ENCODE measurements around the gene MAPKAP1. TPM values are rescaled to one million over a fixed set of nuclear protein-coding genes. Genes with fewer than 3 reads are reported as not detected.

The MAPKAP1 gene
- total RNA-seq, 1 donor from 2014 or later, result 56.6 TPM

- no peak overlapping the region for H2AFZ ChIP-seq (replicated peaks)
- no peak overlapping the region for H3K27ac ChIP-seq
- H3K4me3 ChIP-seq, result no peak overlapping the region
- no peak overlapping the region for H3K9ac ChIP-seq
- H3K79me2 ChIP-seq (ENCODE audit: low read depth), result no peaks in the 10 kb centered on the region
- no peaks in the 10 kb centered on the region for H3K9me3 ChIP-seq (ENCODE audit: low read depth)
- Mint-ChIP-seq H3K36me3 (peaks cover 4% of the 10 kb centered on the region), H3K27ac (no peak overlapping the region), H3K27me3 (ENCODE audit: insufficient read depth, low read depth) (peaks cover 3% of the 10 kb centered on the region), H3K4me1 (peaks cover 18% of the 10 kb centered on the region), H3K4me3 (no peak overlapping the region), H3K9me3 (no peaks in the 10 kb centered on the region)
- H3K27me3 ChIP-seq, result no peaks in the 10 kb centered on the region
- DNase-seq (ENCODE audit: low spot score), result no peak
- peaks cover 19% of the 10 kb centered on the region for H3K4me1 ChIP-seq
- TF ChIP-seq EZH2 (IDR thresholded peaks at IDR 0.05), result no peak
- TF ChIP-seq EZH2phosphoT487 (IDR thresholded peaks at IDR 0.05), result no peak
- TF ChIP-seq, protein P1, sequence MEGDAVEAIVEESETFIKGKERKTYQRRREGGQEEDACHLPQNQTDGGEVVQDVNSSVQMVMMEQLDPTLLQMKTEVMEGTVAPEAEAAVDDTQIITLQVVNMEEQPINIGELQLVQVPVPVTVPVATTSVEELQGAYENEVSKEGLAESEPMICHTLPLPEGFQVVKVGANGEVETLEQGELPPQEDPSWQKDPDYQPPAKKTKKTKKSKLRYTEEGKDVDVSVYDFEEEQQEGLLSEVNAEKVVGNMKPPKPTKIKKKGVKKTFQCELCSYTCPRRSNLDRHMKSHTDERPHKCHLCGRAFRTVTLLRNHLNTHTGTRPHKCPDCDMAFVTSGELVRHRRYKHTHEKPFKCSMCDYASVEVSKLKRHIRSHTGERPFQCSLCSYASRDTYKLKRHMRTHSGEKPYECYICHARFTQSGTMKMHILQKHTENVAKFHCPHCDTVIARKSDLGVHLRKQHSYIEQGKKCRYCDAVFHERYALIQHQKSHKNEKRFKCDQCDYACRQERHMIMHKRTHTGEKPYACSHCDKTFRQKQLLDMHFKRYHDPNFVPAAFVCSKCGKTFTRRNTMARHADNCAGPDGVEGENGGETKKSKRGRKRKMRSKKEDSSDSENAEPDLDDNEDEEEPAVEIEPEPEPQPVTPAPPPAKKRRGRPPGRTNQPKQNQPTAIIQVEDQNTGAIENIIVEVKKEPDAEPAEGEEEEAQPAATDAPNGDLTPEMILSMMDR (IDR thresholded peaks at IDR 0.05), result no peak
- H4K20me1 ChIP-seq (ENCODE audit: low read depth), result peaks cover 4% of the 10 kb centered on the region
- no peak overlapping the region for H3K4me2 ChIP-seq
- H3F3A ChIP-seq (ENCODE audit: low read depth), result peaks cover 13% of the 10 kb centered on the region
- H3K36me3 ChIP-seq, result no peaks in the 10 kb centered on the region
Measured at GRCh38 chr9:125522328-125522725, 184.7 kb downstream of the MAPKAP1 start.

DNA sequence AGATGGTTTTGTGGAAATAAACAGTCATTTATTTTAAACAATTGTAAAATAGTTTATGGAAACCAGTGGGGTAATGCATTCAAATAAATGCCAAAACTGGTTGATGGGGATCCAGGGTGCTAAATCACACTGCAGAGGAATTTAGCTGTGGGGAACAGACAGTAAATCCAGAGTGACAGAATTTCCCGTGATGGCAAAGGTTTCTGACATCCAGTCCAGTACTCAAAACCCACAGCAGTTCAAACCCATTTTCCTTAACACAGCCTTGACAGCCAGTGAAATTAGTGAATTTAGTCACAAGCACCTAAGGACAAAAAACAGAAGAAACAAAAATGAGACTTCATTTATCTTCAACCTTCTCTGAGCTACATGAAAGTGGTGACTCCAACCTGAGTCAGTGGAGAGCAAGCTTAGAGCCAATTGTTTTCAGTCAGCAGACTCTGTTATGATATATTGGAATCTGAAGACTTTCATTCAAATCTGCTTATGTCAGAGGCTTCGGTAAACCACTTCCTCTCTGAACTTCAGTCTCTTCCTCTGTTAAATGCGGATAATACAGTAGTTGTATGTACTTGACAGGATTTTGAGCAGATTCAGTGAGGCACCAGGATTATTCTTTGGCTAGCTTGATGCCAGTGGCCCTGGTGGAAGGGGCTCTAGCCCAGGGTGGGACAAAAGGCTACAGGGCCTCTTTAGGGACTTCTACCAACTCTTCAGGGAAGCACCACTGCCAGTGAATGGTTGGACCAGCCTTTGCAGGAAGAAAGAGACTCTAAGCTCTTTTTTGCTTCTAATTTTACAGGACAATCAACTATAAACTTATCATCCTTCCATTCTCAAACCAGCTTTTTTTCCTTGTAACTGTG, 185.3 kb downstream of the MAPKAP1 start:
- Histone ChIP-seq H3K4me1 (peaks cover 25% of the 10 kb centered on the region), H3K9ac (no peak overlapping the region), H3K27ac (no peak overlapping the region), H3K4me3 (no peak overlapping the region), H3K27me3 (no peaks in the 10 kb centered on the region), H3K4me2 (no peak overlapping the region), H4K20me1 (ENCODE audit: low read depth) (peaks cover 4% of the 10 kb centered on the region), H3F3A (ENCODE audit: low read depth) (peaks cover 13% of the 10 kb centered on the region), H3K9me3 (ENCODE audit: low read depth) (no peaks in the 10 kb centered on the region), H3K79me2 (ENCODE audit: low read depth) (no peaks in the 10 kb centered on the region), H2AFZ (replicated peaks) (no peak overlapping the region), H3K36me3 (no peaks in the 10 kb centered on the region)
- Mint-ChIP-seq H3K4me3 (no peak overlapping the region), H3K4me1 (peaks cover 24% of the 10 kb centered on the region), H3K27me3 (ENCODE audit: insufficient read depth, low read depth) (peaks cover 3% of the 10 kb centered on the region), H3K9me3 (no peaks in the 10 kb centered on the region), H3K27ac (no peak overlapping the region), H3K36me3 (peaks cover 6% of the 10 kb centered on the region)
- TF ChIP-seq EZH2 (IDR thresholded peaks at IDR 0.05) (no peak), EZH2phosphoT487 (IDR thresholded peaks at IDR 0.05) (no peak)
- TF ChIP-seq, protein P1 (IDR thresholded peaks at IDR 0.05), result no peak
- DNase-seq (ENCODE audit: low spot score), result no peak

- no peak for TF ChIP-seq EZH2phosphoT487 (IDR thresholded peaks at IDR 0.05)
- TF ChIP-seq, protein P1 (IDR thresholded peaks at IDR 0.05), result no peak
- TF ChIP-seq EZH2 (IDR thresholded peaks at IDR 0.05), result no peak
- no peaks in the 10 kb centered on the region for H3K9me3 Mint-ChIP-seq
- no peak overlapping the region for H3K9ac ChIP-seq
Measured at GRCh38 chr9:125519734-125520133, 187.3 kb downstream of the MAPKAP1 start.

More at GRCh38 chr9:125519734-125520133, 187.3 kb downstream of the MAPKAP1 start:
- Histone ChIP-seq H2AFZ (replicated peaks) (no peak overlapping the region), H3K79me2 (ENCODE audit: low read depth) (no peaks in the 10 kb centered on the region), H3F3A (ENCODE audit: low read depth) (peaks cover 8% of the 10 kb centered on the region), H3K4me1 (peaks cover 33% of the 10 kb centered on the region), H3K27ac (no peak overlapping the region), H3K9me3 (ENCODE audit: low read depth) (no peaks in the 10 kb centered on the region), H3K36me3 (no peaks in the 10 kb centered on the region), H4K20me1 (ENCODE audit: low read depth) (peaks cover 4% of the 10 kb centered on the region), H3K4me2 (no peak overlapping the region), H3K4me3 (no peak overlapping the region), H3K27me3 (no peaks in the 10 kb centered on the region)
- H3K4me1 Mint-ChIP-seq, result peaks cover 22% of the 10 kb centered on the region
- peaks cover 6% of the 10 kb centered on the region for H3K36me3 Mint-ChIP-seq
- no peak for DNase-seq (ENCODE audit: low spot score)
- H3K27me3 Mint-ChIP-seq (ENCODE audit: insufficient read depth, low read depth), result peaks cover 3% of the 10 kb centered on the region
- no peak overlapping the region for H3K27ac Mint-ChIP-seq
- H3K4me3 Mint-ChIP-seq, result no peak overlapping the region
